Choroid plexus epithelial cell (primary cell): Measurements from ENCODE around the gene TBC1D22A.
"Not testable (repeated sequence)": the region's sequence is repeated elsewhere in the genome, so short reads cannot be mapped to it uniquely, and the experiment has no call there.

Source experiments
- DNase-seq: peaks from one replicate; pipeline ENCODE4 v3.0.0-alpha.2; 2010; ENCODE audit warnings: low read depth
- H3K4me3 ChIP-seq: 2 replicates; pipeline ENCODE4 v1.5.1; 2011; ENCODE audit warnings: low read depth, mild to moderate bottlenecking, control low read depth, low read length, moderate library complexity
- TF ChIP-seq, protein P1 (sequence below): conservative IDR thresholded peaks from 2 replicates; pipeline ENCODE4 v1.5.1; 2011; ENCODE audit warnings: low read depth, mild to moderate bottlenecking, control low read depth, inconsistent platforms, low read length, moderate library complexity

The TBC1D22A gene

GRCh38 chr22:47044722-47045535 is 282.5 kb downstream of the TBC1D22A start:
- TF ChIP-seq, protein P1, sequence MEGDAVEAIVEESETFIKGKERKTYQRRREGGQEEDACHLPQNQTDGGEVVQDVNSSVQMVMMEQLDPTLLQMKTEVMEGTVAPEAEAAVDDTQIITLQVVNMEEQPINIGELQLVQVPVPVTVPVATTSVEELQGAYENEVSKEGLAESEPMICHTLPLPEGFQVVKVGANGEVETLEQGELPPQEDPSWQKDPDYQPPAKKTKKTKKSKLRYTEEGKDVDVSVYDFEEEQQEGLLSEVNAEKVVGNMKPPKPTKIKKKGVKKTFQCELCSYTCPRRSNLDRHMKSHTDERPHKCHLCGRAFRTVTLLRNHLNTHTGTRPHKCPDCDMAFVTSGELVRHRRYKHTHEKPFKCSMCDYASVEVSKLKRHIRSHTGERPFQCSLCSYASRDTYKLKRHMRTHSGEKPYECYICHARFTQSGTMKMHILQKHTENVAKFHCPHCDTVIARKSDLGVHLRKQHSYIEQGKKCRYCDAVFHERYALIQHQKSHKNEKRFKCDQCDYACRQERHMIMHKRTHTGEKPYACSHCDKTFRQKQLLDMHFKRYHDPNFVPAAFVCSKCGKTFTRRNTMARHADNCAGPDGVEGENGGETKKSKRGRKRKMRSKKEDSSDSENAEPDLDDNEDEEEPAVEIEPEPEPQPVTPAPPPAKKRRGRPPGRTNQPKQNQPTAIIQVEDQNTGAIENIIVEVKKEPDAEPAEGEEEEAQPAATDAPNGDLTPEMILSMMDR: no peak
- H3K4me3 ChIP-seq: no peak overlapping the region
- DNase-seq: no peak

DNA sequence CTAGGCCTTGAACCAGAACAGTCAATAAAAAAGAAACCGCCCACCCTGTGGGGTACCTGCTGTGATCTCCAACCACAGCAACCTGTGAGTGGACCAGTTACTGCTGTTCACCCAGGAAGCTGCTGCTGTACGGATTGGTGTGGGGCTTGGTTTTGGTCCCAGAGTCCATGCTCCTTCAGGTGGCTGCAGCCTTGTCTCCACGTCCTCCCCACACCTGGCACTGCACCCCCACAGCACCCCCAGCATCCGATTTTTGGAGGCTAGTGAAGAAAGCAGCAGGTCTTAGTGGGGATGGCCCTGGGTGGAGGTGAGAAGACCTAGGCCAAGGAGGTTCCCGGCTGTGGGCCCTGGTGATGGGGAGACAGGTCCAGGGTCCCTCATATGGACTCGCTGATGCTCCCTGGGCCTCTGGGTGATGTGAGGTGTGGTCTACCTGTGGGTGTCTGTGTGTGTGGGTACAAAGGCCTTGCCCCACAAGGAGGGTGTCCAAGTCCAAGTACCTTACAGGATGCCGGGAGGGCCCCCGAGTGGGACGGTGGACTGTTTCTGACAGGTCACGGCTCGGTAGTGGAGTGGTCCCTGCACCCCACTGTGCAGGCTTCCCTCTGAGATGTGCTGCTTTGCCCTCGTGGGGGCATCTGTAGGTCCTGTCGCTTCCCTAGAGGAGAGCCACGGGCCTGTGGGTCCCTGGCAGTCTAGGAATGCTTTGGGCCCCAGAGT is 283.4 kb downstream of the TBC1D22A start:
- no peak for DNase-seq
- no peak overlapping the region for H3K4me3 ChIP-seq
- TF ChIP-seq, protein P1: no peak

DNA sequence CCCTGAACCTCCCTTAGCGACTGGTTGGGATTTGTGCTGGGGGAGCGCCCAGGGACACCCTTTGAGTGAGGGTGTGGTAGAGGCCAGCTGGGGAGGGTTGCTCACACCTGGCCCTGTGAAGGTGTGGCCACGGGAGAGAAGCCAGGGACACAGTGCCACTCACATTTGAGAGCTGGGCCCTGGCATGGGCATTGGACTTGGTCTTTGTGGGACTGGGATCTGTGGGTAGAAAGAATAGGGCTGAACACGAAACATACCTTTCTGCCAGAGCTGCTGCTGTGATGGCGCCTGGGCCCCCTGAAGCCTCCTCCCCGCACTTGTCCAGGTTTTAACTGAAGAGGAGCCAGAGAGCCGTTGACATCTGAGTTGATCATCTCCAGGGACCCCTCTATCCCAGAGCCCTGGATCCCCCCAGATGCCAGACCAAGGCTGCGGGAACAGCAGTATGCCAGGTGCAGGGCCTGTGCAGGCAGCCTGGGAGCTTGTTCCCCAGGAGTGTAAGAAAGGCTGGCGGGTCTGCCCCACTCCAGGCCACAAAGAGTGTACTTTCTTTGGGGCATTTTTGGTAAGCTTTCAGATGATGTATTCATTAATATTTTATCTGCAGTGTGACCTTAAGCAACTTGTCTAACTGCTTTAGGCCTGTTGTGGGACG is 284.1 kb downstream of the TBC1D22A start:
- DNase-seq: no peak
- TF ChIP-seq, protein P1: no peak
- H3K4me3 ChIP-seq: no peak overlapping the region

- no peak overlapping the region for H3K4me3 ChIP-seq
- DNase-seq: no peak
- TF ChIP-seq, protein P1: no peak
Observed at GRCh38 chr22:47047321-47048122, 285.1 kb downstream of the TBC1D22A start.

GRCh38 chr22:47048123-47049077 is 285.9 kb downstream of the TBC1D22A start:
- DNase-seq: no peak
- H3K4me3 ChIP-seq: no peak overlapping the region
- TF ChIP-seq, protein P1: no peak

- TF ChIP-seq, protein P1: no peak
- DNase-seq: no peak
Observed at GRCh38 chr22:47049078-47049624, 286.7 kb downstream of the TBC1D22A start.

GRCh38 chr22:47049736-47050400 is 287.4 kb downstream of the TBC1D22A start:
- H3K4me3 ChIP-seq, DNase-seq: not testable (repeated sequence)

More at GRCh38 chr22:47049078-47049624, 286.7 kb downstream of the TBC1D22A start:
- no peak overlapping the region for H3K4me3 ChIP-seq
